HG02852 (cell line): ENCODE results near the gene XRCC4.

Source experiments
- ATAC-seq: cut with Tn5 transposase; IDR thresholded peaks from one replicate; pipeline ENCODE4 v1.9.1; 2021; ENCODE audit warnings: mild to moderate bottlenecking, moderate library complexity; ENCODE audit not compliant: unreplicated experiment

The XRCC4 gene

GRCh38 chr5:83172011-83172410, 94.7 kb downstream of the XRCC4 start:
- no peak for ATAC-seq

- ATAC-seq = no peak
Measured at GRCh38 chr5:83172655-83173054, 95.3 kb downstream of the XRCC4 start.

- ATAC-seq = no peak
Measured at GRCh38 chr5:83173826-83174225, 96.5 kb downstream of the XRCC4 start.

GRCh38 chr5:83177803-83178202, 100.5 kb downstream of the XRCC4 start:
- ATAC-seq = no peak

GRCh38 chr5:83179966-83180365, 102.6 kb downstream of the XRCC4 start:
- ATAC-seq = no peak

- no peak for ATAC-seq
Measured at GRCh38 chr5:83184534-83184933, 107.2 kb downstream of the XRCC4 start.

GRCh38 chr5:83192947-83193346, 115.6 kb downstream of the XRCC4 start:
- no peak for ATAC-seq

GRCh38 chr5:83197326-83197967, 120.1 kb downstream of the XRCC4 start:
- ATAC-seq = no peak

GRCh38 chr5:83199126-83199525, 121.8 kb downstream of the XRCC4 start:
- no peak for ATAC-seq

GRCh38 chr5:83204651-83205050, 127.3 kb downstream of the XRCC4 start:
- peak; percentile 83 for ATAC-seq

GRCh38 chr5:83209963-83210362, 132.6 kb downstream of the XRCC4 start:
- ATAC-seq = no peak

GRCh38 chr5:83219077-83219476, 141.7 kb downstream of the XRCC4 start:
- no peak for ATAC-seq

GRCh38 chr5:83219495-83219894, 142.1 kb downstream of the XRCC4 start:
- ATAC-seq = no peak

- no peak for ATAC-seq
Measured at GRCh38 chr5:83220331-83220730, 143.0 kb downstream of the XRCC4 start.

- ATAC-seq = no peak
Measured at GRCh38 chr5:83222906-83223305, 145.6 kb downstream of the XRCC4 start.

- no peak for ATAC-seq
Measured at GRCh38 chr5:83227611-83228010, 150.3 kb downstream of the XRCC4 start.

GRCh38 chr5:83230511-83230910, 153.2 kb downstream of the XRCC4 start:
- no peak for ATAC-seq

GRCh38 chr5:83244516-83244915, 167.2 kb downstream of the XRCC4 start:
- no peak for ATAC-seq

GRCh38 chr5:83245037-83245436, 167.7 kb downstream of the XRCC4 start:
- no peak for ATAC-seq

- ATAC-seq = no peak
Measured at GRCh38 chr5:83246071-83246470, 168.7 kb downstream of the XRCC4 start.

GRCh38 chr5:83249156-83249555, 171.8 kb downstream of the XRCC4 start:
- no peak for ATAC-seq

GRCh38 chr5:83251849-83252248, 174.5 kb downstream of the XRCC4 start:
- no peak for ATAC-seq

GRCh38 chr5:83253720-83254119, 176.4 kb downstream of the XRCC4 start:
- ATAC-seq = no peak
